HG03139 (cell line): Measurements from ENCODE around the gene PMVK.
A peak's percentile ranks its signal among the peaks of the same experiment; 100 is the strongest.

ENCODE experiments used
- ATAC-seq: cut with Tn5 transposase; IDR thresholded peaks from one replicate; pipeline ENCODE4 v1.9.1; 2021; ENCODE audit not compliant: unreplicated experiment

Gene PMVK

DNA sequence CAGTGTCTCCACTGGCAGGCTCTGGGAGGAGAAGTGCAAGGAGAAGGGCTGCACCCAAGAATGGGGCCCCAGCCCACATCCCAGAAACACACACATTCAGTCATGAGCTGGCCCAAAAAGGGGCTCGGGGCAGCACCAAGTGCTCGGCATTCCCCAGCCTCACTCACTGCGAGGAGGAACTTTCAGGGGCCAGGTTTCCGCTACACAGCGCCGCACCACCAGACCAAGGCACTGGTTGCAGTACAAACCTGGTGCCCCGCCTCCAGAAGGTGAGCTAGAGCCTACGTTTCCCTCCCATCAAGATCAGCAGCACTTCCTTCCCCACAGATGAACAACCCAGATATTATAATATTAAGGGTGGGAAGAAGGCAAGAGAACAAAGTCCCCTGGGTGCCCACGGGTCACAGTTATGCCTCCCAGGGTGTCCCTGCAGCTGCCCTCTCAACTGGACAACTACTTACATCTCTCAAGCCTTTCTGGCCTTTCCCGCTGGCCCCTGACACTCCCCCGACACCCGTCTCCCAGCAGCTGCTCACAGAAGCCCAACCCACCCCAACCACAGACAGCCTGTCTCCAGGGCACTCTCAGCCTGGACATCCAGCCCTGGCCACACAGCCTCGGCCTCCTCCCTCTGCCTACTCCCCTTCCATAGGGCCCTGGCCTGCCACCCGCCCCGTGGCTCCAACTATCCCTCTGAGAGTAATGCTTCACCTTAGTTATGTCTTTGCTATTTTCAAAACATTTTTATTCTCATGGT lies 15.6 kb upstream of the PMVK start:
- no peak for ATAC-seq

DNA sequence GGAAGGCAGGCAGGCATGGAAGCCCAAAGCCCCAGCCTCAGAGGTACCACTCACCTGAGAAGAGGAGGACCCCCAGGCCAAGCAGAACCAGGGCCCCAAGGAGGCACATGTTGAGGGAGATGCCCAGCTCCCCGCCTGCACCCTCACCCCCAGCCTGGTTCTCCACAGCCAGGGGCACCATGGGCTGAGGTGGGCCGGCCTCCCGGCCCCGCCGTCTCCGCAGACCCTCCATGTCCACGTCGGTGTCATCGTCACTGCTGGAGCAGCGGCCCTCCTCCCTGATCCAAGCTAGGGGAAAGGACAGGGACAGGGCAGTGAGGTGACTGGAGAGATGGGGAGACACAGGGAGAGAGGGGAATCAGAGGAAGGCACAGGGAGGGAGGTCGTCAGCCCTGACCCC lies 11.6 kb upstream of the PMVK start:
- ATAC-seq: no peak

DNA sequence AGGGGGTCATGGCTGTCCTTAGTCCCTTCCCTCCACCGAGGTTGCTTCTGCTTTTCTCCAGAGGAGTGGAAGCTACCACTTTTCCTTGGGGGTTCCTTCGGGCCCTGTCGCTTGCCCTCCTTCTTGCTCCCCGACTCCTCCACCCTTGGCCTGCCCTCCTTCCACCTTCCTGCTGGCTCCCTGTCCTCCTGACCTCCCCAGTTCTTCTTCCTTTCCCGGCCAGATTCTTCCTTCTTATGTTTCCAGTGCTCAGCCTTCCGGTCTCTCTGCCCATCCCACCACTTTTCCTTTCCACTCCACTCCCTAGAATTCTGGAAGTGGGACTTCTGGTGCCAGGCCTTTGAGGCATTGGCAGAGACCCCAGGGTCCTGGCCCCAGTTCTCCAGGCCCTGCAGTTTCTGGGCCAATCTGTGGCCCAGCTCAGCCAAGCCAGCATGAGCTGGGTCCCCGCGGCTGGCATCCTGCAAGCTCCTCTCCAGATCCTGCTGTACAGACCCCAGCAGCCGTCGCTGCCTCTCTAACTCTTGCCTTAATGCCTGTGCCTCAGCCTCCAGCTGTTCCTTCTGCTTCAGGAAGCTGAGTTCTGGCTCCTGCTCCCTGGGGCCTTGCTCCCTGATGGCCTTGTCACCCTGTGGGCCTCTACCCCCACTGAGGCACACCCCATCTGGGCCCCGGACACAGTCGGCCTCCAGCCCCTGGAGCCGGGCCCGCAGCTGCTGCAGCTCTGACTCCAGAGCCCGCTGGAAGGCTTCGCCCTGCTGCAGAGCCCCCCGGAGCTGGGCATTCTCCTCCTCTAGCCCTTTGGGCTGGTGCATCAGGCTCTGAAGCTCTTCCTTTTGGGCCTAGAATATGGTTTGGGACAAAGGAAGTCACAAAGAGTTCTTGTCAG lies 9.7 kb upstream of the PMVK start:
- ATAC-seq: no peak

DNA sequence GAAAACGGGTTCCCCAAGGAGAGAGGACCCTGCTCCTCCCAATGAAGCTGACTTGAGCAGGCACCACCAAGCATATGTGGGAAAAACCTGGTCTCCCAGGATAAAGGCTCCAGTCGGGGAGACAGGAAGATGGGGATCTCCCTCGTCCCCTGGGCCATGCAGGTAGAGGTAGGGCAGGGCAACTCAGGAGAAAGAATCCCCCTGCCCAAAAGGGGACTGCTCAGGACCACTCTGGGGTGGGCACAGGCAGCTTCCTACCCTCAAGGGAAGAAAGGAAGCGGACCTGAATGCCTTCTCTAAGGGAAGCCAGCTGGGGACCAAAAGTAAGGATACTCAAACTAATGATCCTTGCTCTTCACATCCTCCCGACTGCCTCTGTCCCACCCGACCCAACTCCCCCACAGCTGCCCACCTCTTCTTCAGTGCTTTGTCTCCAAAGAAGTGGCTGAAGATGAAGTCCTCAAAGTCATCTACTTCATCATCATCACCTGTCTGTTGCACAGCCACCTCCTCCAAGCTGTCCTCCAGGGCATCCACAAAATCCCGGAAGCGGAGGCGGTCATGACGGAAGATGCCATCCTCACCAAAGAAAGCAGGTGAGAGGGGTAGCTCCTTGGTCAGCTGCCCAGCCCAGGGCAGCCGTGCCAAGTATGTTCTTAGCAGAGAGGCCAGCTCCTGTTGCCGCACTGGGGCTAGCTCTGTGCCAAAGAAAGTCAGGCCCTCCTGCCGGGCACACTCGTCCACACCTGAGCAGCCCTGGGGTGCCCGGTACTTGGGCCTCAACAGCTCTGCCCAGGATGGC lies 8.8 kb upstream of the PMVK start:
- ATAC-seq: no peak

DNA sequence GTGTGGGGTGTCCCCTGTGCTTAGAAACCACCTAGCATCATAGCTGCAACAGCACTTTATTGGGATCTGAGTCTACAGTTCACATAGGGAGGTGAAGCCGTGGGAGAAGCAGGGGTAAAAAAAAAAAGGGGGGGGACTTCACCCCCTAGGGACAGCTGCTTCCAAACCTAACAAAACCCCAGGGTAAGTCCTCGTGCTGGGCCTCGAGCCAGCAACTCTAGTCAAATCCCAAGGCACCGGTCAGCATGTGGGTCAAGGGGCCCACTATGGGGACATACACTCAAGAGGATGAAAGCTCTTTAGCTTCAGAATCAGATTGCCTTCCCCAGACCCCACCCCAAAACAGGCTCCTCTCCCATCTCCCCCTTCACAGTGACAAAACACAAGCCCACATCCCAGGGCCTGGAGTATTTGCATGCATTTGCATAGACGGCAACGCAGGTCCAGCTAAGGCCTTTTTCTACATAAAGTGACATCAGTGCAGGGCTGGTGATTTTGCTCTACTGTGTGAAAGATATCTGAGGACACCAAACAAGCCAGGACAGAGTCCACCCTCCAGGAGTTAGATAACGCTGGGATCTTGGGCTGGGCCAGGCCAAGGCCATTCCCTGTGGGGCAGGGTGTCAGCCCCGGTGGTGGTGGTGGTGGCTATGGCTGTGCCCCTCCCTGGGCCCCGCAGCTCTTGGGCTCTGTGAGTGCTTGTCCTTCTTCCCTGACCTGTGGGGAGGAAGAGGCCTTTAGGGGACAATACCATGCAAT lies 8.1 kb upstream of the PMVK start:
- no peak for ATAC-seq

DNA sequence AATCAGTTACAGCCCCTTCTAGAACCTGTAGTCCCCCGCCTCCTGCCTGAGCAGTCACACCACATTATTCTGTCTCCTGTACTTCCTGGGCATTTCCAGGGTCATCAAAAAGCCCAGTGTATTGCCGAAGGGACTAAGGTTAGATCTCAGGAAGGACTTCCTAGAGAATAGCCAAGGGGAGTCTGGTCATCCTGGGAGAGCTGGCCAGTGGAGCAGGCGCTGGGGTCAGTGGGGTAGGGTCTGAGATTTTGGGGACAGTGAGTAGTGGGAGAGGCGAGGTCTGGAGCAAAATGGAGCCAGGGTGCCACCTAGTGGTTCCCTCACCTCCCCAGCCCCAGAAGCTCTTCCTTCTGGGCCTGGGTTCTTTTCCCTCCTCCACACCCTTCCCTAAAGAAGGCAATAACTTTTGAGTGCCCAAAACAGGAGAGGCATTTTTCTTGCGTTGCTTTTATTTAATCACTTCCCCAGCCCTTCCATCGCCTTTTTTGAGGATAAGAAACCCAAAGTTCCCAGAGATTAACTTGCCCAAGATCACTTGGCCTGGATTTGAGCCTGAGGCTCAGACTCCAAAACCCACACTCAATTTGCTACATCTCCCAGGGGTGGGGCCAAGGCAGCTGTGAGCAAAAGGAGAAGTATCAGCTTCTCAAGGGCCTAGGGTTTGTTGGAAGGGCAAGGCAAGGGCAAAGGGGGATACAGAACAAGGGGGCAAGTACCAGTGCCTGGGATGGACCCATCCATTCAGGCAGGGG lies 7.3 kb upstream of the PMVK start:
- ATAC-seq: no peak

DNA sequence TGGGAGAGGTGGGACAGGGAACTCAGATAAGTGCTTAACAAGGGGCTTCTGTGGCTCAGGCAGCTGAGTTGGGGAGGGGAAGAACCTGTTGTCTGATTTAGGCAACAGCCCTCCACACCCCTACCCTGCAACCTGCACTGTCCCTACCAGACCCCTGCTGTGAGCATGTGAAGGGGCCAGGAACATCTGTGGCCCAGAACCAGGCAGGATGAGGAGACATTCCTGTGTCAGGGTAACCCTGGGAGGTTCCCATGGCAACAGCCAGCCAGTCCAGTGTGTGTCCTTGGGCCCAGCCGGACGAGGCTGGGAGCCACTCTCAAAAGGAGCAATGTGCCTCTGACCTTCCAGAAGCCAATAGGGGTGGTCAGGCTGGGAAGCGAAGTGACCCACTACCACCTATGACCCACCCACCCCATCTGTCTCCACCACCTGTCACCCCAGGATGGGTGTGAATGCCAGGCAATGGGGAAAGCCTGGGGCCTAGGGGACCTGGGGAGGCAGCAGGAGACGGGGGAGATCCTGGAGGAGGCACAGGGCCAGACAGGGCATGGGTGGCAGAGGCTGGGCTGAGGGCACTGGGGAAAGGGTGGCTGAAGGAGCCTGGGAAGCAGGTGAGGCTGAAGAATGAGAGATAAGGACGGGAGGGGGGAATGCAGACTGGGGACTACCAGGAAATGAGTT lies 5.0 kb upstream of the PMVK start:
- no peak for ATAC-seq

DNA sequence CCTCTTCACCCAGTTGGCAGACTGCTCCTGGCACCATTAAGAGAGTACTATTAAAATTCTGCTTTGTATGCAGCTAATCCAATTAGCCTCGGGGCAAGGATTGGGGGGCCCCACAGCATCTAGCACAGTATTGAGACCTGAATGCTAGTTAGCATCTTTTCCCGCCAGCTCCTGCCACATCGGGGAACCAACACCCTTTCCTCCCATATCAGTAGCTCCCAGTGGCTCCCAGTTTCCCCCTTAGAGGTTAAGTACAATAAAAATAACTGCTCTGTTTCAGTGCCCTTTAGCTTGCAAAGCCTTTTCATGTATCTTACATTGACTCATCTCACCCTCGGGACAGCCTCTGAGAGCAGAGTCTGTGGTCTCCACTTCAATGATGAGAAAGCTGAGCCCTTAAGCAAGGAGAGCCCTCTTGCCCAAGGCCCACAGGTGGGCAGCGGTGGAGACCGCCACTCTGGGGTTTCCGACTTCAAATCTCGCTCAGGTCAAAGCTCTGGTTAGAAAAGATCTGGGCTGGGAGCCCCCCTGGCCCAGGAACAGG lies 4.2 kb upstream of the PMVK start:
- ATAC-seq: no peak

DNA sequence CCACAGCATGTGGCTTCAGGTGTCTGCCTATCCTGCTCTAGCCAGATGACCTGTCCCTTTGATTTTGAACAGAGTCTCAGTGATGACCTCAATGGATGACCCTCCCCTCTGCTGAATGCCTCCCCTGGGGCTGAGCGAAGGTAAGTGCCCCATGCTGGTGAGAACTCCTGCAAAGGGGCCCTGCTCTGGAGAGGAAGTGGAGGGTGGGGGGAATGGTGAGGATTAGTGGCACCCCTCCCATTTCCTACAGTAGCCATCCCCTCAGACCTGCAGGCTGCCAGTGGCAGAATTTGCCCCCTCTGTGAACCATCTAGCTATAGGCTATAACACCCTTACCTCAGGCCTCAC lies 3.7 kb upstream of the PMVK start:
- no peak for ATAC-seq

DNA sequence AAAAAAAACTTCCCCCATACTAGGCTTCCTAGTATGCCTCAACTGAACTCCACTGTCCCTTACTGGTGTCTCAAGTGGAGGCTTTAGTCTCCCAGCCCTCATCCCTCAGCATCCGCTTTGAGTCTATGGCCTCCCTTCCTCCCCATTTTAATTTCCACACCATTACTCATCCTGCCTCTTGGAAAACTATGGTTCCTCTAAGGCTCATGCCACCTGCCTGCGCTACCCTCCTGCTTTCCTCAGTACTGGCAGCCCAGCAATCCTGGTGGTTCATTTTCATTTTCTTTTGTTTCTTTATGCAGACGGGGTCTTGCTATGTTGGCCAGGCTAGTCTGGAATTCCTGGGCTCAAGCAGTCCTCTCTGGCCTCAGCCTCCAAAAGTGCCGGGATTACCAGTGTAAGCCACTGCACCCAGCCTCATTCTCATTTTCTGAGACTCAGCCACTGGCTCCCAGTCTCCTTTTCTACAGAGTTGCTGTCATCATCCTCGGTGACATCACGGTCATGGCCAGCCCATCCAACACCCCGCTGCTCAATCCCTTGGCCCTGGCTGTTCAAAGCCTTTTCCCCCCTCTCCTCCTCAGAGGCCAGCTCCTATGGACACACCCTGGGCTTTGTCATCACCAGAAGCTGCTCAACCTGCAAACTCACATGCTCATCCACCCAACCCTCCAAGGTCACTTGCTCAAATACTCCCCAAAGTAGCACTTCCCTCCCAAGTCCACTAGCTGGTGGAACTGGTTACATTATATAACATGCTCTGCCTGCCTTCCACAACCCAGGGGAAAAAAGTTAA lies 2.3 kb upstream of the PMVK start:
- ATAC-seq: no peak

DNA sequence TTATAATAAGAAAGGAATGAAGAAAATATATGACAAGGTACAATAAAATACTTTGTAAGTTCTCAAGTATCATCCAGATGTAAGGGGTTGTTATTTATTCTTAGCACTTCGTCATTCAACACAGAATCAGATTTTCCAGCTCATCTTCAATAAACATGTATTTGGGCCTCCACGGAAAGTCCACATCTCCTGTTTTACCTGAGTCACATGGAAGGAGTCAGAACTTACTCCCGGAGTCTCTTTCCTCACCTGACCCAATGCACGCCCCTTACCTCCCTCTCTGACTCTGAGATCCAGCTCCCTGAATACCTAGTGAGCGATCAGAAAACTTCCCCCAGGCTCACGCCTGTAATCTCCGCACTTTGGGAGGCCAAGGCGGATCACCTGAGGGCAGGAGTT lies 1.5 kb upstream of the PMVK start:
- no peak for ATAC-seq

DNA sequence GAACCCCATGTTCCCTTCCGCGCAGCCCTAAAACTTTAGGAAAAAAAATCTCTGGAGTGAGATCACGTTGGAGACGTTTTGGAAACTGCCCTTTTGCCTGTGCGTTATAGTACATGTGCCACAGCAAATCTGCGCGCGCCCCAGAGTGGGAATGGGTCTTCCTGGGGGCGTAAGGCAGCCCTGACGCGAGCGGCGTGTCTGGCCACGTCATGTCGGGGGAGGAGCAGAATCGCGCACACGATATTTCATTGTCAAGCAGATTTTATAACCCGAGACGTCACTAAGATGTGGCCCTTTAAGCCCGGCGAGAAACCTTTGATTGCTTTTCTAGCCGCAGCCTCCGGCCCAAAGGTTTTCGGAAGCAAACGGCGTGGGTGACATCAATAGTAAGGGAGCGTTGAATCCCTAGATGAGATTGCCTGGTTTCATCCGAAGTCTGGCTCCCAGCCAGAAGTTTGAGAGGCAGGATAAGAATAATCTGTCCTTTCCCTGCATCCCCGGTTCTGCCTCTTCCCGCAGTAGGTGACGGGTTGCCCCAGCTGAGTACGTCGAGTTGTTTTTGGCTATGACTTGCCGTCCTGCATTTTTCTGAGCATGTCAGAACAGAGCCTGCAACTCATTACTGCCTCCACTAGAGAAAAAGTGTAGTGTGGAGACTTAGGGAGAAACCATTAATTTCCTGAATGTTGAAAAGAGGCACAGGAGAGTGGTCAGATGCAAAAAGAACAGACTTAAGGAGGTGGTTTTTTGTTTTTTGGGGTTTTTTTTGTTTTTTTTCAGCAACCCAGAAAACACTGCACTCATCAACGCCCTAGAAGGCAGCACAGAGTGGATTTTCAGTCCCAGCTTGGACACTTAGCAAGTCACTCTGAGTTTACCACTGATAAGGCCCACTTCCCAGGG lies 817 bp upstream of the PMVK start:
- peak; percentile 50 for ATAC-seq

DNA sequence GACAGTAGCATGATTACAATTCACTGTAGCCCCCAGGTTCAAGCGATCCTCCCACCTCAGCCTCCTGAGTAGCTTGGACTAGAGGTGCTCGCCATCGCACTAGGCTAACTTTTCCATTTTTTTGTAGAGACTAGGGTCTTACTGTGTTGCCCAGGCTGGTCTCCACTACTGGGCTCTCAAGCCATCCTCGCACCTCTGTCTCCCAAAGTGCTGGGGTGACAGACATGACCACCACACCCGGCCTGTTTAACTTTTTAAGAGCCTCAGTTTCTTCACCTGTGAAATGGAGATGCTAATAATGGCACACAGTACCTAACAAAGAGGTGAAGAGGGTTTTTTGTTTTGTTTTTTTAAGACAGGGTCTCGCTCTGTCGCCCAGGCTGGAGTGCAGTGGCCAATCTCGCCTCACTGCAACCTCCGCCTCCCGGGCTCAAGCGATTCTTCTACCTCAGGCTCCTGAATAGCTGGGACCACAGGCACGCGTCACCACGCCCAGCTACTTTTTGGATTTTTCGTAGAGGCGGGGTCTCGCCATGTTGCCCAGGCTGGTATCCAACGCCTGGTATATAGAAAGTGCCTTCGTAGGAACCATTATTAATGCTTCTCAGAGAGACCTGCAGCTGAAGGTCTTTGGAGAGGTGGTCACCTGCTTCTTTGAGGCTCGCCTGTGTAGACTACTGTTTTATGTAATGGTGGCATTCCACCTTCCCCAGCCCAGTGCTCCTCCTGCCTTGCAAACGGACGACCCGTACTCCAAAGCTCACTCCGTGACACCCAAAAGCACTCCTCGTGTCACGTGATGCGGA lies 567 bp downstream of the PMVK start:
- ATAC-seq: no peak

DNA sequence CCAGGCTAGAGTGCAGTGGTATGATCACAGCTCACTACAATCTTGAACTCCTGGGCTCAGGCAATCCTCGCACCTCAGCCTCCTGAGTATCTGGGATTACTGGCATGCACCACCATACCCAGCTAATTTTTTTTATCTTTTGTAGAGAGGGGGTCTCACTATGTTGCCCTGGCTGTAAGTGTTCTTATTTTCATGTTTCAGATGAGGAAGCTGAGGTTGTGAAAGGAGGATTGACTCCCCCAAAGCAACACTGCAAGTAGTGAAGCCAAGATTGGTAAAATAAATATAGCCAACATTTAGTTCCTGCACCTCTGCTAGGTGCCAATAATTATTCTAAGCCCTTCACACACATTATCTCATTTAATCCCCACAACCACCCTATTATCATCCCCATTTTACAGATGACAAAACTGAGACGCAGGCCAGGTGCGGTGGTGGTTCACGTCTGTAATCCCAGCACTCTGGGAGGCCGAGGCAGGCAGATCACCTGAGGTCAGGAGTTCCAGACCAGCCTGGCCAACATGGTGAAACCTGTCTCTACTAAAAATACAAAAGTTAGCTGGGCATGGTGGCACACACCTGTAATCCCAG lies 2.1 kb downstream of the PMVK start:
- ATAC-seq: no peak

DNA sequence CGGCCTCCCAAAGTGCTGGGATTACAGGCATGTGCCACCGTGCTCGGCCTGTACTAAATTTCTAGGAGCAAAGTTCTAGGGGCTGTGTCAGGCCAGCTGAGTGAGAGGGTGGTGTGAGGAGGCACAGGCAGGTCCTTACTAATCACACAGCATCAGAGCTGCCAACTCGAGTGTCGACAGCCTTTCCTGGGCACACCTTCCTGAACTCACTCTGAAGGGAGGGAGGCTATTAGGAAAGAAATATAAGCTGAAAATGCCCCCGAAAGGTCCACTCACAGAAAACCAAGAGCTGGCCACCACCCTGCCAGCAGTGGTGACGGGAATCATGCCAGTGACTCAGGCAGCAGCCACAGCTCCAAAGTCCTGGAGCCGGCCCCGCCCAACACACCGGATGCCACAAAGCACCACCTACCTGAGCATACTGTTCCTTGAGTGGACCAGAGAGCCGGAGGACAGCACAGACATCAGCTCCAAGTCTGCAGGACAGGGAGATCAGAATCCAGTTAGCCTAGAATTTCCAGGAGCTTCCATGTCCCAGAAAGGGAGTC lies 4.5 kb downstream of the PMVK start:
- no peak for ATAC-seq

DNA sequence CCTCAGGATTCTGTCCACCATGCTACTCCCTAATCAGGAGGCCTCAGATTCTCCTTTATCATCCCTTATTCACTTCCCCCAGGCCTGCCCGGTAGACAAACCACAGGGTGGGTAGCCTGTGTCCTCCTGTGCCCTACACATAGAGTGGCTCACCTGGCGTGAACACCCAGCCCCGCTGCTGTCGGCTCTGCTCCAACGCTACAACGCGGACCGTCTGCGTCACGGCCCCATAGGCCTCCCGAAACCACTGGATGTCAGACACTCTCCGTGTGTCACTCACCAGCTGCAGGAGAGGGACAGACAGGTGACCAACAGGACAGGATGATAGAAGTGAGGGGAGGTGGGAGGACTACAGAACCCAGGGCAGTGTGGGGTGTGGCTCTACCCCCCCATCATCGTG lies 10.3 kb downstream of the PMVK start:
- no peak for ATAC-seq
